ENCODE measurements around the gene ZNF76.

DNA sequence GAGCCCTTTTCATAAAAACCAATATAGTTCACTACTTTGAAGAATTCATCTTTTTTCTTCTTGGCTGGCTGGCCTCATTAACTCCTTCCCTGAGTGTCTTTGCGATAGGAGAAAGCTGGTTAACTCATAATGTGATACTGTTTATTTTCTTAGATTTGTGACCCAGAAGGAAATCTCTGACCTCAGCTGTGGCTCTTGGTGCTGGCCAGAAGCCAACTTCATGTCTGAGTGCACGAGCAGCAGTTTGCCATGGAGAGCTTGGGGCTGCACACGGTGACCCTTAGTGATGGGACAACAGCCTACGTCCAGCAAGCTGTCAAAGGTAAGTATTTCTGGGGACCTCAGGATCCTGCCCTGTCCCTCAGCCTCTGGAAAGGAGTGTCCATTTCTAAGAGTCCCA lies 21.4 kb downstream of the ZNF76 start:
- TF ChIP-seq, protein P1, sequence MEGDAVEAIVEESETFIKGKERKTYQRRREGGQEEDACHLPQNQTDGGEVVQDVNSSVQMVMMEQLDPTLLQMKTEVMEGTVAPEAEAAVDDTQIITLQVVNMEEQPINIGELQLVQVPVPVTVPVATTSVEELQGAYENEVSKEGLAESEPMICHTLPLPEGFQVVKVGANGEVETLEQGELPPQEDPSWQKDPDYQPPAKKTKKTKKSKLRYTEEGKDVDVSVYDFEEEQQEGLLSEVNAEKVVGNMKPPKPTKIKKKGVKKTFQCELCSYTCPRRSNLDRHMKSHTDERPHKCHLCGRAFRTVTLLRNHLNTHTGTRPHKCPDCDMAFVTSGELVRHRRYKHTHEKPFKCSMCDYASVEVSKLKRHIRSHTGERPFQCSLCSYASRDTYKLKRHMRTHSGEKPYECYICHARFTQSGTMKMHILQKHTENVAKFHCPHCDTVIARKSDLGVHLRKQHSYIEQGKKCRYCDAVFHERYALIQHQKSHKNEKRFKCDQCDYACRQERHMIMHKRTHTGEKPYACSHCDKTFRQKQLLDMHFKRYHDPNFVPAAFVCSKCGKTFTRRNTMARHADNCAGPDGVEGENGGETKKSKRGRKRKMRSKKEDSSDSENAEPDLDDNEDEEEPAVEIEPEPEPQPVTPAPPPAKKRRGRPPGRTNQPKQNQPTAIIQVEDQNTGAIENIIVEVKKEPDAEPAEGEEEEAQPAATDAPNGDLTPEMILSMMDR (conservative IDR thresholded peaks at IDR 0.05; ENCODE audit: low read length) = no peak
- no peak for TF ChIP-seq EZH2phosphoT487 (IDR thresholded peaks at IDR 0.05; ENCODE audit: borderline replicate concordance, low read depth, low read length)

Data from OCI-LY7 (cell line).